Hematopoietic multipotent progenitor cell treated with erythropoietin and hydrocortisone succinate and interleukin-3 and kit ligand, for 15 days (in vitro differentiated cells): ENCODE data around the gene NT5C1B.

Experiments used
- DNase-seq: peaks from one replicate; pipeline ENCODE4 v3.0.0-alpha.2; 2015; ENCODE audit warnings: low spot score

The NT5C1B gene

DNA sequence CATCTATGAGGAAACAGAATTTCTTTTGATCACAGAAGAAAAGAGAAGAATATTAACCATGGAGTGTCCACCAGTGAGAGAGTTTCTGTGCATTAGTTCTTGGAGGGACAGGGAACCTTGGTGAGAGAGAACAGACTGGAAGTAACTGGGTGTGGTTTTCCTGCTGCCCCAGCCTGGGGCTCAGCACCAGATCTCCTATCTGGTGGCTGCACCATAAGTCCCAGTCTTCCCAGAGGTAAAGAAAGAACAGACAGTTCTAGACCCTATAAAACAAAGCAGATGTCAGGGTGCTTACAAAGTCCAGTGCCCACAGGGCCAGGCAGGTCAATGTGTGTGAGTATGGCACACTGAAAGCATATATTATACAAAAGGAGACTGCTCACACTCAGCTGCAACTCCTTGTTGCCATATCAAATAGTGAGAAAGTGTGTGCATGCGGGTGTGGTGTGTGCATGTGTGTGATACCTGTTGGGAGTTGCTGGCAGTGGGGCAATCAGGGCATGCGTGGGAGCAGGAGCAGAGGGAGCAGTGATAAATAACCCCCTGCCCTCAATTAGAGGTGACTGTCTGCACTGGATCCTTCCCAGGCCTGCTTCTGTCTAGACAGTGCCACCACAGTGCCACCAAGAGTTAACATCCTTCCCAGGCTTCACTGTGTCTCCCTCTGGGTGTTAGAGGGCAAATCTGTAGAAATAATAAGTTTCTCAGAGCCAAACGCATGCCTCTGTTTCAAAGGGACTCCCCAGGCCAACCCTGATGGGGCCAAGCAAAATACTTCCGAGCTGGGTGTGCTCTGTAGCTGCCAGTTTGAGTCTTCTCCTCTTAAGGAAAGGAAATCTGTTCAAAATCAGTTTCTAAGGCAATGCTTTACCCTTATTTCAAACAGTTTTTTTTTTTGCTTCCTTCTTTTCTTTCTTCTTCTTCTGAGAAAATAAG is 74.6 kb downstream of the NT5C1B start:
- DNase-seq, result no peak
